Measurements from ENCODE around the gene RUNX1.
"Not testable (repeated sequence)": the region's sequence is repeated elsewhere in the genome, so short reads cannot be mapped to it uniquely, and the experiment has no call there.

The RUNX1 gene

DNA sequence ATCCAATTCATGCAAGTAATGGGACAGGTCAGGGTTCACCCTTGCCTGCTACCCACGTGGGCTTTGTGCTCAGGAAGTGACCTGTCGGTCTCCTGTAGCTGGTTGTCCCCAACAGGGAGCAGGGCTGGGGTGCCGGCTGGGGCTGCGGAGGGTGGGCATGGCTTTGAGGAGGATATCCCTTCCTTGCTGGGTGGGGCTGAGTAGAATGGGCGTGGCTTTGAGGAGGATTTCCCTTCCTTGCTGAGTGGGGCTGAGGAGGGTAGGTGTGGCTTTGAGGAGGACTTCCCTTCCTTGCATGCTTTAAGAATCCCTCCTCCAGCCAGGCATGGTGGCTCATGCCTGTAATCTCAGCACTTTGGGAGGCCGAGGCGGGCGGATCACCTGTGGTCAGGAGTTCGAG is 229.1 kb downstream of the RUNX1 start:
- DNase-seq, result no peak

DNA sequence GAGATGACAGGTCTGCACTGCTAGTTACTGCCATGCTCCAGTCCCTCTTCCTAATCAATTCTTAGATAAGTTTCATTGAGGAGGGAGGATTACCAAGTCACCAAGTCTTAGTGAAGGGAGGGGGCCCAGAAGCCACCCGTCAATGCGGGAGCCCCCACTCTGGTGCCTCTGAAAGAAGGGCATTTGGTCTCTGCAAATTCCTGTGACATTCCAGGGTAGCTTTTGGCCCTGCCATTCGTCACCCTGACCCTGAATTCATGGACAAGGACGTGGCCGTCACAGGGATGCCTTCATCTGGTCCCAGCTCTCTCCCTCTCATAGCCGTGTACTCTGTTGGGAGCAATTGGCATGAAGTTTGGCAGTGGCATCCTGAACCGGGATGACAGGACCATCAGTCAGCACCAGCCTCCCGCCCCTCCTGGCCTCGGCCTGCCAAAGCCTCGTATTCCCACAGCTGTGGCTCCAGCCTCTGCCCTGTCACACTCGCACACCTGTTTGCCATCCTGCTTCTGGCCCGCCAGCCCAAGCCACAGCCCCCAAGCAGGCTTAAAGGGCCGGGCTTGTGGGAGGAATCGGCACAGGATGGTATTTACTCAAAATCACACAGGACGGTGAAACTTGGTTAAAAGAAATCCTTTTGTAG is 229.6 kb downstream of the RUNX1 start:
- no peak for DNase-seq

DNA sequence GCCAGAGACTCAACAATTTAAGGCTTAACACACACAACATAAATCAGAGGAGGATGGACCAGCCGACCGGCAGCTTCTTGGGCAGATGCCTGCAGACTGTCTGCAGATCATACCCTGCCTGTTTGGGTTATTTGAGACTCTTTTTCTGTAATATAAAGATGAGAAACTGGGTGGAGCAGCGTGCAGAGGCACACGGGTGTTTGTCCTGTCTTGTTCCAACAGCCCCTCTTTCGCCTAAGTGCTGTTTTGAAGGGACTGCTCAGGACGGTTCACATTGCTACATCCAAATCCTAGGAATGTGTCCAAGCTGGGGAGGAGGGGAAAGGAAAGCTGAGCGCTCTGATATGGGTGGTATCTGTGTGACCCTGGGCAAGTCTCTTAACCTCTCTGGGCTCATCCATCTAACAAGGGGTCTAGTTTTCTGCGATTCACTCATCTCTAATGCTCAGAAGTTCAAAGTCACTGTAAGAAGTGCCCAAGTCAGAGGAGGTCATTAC is 230.4 kb downstream of the RUNX1 start:
- no peak for DNase-seq

DNA sequence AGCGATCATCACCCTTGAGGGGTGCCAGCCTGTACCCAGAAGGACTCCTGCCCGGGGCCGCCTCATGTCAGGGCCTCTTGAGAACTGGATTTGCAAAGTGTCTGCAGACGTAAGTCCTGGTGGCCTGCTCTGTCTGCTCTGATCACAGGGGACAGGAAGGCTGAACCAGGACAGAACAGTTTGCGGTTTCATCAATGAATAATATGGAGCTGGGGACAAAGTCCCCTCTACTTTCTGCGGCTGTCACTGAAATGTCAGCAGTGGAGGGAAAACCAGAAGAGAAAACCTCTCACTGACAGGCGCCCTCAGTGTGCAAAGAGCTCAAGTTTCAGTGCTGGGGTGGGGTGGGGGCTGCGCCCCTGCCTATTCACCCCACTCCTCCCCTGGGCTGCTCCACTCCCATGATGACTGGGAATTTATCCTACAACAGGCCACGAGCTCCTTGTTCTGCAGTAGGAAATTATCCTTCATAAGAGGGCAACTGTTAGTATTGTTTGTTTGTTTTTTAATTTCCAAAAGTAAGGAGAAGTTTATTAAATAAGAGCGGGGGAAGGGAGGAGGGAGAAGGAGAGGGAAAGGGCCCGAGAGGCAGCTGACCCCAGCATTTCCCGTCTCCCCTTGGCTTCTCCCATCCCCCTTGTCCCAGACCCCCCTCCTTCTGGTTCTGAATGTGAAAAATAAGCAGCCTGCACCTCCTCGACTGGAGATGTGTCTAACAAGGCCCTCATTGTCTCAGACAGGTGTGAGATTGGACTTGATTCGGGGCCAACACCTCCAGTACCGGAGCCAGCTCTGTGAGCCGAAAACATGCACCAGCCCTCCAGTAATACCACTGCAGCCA is 231.1 kb downstream of the RUNX1 start:
- no peak for DNase-seq

DNA sequence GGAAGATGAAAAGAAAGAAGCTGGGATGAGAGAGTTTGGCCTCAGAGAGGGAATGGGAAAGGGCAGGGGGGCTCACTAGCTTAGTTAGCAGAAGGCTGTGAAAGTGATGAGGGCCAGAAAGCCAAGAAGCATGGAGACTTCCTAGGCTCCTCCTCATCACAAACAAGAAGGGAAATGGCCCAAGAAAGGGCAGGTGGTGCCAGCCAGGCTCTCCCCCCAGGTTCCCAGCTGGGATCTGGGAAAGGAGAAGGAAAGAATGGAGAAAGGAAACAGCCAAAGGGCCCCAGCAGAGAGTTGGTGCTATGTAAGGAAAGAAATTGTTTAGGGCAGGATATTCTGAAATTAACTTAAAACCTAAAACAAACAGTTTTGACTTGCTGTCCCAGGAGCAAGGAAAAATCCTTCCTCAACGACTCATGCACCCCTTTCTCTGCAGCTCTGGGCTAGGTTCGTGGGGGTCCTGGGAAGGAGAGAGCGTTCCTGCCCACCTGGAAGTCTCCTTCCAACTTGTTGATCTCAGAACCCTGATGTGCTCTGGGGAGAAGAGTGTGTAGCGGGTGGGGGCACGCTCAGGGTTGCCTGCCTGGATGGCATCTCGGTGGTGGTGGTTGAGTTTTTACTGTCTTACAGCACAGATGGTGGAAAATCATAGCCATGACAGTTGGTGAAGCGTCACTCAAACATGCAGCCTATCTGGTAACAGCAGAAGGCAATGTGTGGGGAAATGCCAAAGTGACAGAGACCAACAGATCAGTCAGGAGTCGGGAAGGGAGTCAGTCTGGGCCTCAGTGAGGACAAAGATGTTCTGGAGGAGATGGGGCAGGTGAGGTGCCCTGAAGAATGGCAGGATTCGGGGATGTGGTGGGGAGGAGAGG is 233.0 kb downstream of the RUNX1 start:
- DNase-seq, result no peak

DNA sequence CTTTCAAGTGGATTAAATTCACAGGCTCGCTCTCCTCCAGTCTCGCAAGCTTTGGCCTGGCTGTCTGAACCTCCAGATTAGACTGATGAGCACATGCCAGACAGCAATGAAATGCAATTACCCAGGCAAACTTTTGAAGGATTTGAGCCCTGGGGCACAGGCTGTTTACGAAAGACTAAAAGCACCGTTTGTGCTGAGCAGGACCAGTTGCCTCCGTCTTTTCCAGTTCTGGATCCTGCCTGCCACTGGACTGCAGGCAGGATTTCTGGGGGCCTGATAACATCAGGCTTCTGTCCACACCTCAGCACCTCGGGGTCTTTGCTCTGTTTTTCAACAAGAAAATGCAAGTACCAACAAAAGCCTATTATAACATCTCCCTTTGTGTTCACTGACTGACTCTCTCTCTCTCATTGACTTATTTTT is 234.6 kb downstream of the RUNX1 start:
- no peak for DNase-seq

DNA sequence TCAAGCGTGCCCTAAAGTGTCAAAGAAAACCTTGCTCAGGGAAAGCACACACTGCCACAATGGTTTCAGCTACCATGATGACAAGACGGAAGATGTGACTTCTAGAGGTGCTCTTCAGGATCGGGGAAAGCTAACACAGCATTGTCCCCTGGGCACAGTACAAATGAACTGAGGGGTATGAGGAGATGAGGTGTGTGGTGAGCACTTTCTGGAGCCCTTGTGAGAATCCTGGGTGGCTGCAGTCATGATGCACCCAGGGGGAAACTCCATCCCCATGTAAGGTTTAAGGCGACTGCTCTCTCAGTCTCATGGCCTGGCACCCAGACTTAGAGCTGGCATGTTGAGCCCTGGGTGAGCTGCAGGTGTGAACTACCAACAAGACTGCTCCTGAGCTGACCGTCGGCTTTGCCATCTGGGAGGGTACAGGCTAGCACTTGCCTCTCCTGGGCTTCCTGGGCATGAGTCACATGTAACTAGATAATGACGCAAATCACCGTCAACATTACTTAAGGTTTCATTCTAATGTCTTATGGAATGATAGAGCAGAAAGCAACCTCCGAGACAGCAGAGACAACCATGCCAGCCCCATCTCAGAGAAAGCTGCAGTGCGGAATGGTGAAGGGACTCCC is 235.7 kb downstream of the RUNX1 start:
- DNase-seq, result no peak

DNA sequence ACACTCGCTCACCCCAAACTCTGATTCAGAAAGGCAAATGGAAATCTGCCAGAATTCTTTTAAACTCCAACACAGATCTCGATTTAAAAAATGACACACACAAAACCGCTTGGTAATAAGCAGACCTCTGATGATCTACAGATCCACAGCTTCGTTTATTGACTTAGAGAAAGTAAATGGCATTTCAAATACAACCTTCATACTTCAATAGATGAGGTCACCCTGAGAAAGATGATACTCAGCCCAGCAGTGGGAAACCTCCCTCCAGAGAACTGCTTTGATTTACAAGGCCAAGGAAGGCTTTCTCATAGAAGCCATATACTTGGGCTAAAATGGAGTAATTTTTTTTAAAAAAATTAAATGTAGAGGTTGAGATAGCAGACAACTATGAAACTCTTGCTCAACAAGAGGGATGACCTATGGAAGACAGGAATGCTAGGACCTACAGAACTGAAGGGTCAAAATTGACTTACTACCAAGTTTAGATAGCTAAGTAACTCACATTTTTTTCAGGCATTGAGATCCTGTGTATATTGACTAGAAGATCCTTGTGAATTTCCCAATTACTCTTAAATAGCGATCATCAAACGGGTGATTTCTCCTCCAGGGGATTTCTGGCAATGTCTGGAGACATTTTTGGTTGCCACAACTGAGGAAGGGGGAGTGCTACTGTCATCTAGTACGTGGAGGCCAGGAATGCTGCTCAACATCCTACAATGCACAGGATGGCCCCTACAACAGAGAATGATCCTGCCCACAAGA is 236.4 kb downstream of the RUNX1 start:
- DNase-seq, result no peak

DNA sequence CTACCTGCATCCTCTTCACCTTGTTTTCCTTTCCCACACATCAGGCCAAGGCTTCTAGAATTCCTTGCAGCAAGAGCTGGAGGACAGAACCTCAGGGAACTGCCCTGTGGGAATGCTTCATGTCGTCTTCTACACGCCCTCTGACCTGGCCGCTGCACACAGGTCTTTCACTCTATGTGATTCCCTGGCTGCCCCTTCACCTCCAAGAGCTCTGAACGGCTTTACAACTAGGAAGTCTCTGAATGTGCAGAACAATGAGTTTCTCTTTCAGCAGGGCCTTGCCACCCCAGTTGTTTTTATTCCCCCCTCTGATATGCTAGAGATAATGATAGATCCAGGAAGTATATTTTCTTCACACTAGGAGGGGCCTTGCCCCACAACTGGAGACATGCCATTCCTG is 237.7 kb downstream of the RUNX1 start:
- no peak for DNase-seq

DNA sequence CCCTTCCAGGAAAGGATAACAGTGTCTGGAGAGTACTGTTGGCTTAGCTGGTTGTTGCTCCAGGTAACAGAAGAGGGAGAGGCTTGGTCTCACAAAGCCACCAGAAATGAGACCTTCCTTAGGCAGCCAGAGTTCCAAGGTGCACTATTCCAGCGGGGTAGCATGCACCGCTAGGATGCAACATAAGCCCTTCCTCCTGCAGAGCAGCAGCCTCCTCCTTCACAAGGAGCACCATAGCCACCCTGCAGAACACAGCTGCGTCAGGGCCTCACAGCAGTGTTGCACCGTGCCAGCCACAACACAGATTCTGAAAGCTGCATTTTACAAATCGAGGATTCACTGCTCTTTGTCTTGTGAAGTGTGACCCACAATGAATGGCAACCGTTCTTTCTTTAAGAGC is 238.3 kb downstream of the RUNX1 start:
- no peak for DNase-seq

DNA sequence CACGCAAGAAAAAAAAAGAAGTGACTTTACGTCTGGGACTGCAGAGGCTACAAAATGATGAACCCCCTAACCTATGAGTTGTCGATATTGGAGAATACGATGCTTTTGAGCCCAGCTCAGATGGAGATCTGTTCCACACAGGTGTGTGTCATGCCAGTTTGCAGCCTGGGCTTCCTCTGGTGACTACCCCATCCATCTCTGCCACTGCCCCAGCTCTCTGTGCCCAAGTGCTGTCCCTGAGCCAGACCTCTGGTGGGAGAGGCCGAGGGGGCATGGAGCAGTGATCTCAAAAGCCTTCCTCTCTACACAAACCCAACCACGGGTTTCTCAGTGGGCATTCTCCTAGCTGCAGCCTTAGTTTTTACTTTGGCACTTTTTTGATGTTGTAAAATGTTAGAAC is 239.3 kb downstream of the RUNX1 start:
- no peak for DNase-seq

DNA sequence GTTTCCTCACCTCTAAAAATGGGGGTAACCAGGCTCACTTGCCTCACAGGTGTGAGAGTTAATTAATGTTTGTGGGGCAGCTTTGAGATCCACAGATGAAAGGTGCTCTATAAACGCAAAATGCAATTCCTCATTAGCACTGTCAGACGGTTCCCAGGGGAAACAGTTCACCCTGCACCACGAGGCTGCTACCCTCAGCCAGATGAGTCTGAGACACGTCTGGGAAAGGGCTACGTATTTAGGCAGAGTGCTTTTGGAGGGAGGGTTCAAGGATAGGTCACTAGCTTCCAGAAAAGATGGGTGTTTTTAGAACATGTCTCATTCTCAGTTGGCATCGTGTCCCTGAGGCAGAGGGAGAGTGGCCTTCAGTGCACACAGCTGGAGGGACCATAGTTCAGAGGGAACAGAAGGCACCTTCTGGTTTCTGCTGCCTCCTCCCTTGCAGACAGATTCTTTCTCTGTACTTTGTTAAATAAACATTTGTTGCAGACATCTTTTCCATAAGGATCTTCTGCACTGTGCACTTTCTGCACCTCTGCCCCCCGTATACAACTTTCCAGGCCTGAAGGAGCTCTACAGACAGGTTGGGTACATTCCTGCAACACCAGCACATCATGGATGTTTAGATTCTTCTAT is 240.4 kb downstream of the RUNX1 start:
- no peak for DNase-seq

DNA sequence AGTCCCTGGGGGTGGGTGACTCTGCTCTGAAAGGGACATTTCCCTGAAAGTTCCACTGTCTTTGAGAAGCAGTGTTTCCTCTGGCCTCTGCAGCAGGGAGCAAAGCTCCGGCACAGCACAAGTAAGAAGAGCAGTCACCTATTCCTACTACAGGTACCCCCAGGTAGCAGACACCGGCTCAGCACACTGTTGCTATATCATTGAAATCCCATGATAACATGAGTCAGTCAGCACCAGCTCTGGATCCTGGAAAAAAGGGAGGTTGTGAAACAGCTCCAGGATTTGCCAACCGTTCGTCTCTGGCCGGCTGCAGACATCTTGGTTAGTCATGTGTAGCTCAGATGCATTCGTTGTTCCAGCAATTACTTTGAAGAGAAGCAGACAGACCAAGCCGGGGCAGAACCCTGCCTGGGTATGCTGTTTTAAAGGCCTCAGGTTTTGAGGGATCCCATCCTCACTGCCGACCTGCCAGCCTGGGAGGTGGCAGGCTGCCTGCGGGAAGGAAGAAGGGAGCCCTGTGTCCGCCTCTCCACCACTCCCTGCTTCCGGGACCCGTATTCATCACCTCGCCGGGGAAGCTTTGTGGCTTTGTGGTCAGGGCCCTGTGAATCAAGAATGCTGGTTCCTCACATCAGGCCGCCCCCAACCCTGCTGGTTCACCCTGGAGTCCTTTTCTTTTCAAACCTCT is 241.1 kb downstream of the RUNX1 start:
- DNase-seq, result no peak

DNA sequence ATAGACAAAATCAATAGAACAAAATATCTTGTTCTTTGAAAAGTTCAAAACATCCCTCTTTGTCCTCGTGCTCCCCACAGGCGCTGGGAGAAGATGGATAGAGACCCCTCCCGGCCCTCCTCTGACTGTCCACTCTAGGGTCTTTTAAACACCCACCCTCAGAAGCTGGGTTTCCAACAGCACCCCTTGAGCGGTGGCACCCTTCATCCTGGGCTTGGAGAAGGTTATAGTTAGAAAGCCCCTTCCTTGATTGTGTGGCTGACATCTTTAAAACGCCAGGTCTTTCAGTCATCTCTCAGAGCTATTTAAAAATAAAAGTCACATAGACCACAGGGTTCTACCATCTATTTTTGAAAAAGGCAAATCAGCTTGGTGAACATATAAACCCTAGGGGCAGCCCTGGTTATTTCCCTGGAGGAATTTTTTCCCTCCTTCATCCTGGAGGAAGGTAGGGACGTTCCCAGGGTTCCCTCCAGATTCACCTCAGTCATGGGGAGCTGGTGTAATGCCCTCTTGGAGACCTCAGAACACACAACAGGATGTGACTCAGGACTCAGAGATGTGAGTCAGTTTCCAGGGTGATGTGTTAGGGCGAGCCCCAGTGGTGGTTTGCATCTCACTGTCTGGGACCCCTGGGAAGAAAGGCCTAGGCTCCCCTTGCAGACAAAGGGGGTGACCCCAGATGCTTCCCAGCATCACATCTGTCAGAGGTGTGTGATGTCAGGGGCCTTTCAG is 241.8 kb downstream of the RUNX1 start:
- DNase-seq, result no peak

DNA sequence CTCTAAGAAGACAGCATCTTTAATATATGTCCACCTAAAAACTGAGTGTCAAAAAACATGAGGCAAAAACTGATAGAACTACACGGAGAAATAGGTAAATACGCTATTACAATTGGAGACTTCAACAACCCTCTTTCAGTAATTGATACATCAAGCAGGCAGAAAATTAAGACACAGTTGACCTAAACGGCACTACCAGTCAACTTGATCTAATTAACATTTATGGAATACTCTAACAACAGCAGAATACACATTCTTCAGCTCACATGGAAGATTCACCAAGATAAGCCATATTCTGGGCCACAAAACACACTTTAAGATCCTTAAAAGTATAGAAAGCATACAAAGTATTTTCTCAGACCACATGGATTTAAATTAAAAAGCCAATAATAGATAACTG is 242.7 kb downstream of the RUNX1 start:
- no peak for DNase-seq

DNA sequence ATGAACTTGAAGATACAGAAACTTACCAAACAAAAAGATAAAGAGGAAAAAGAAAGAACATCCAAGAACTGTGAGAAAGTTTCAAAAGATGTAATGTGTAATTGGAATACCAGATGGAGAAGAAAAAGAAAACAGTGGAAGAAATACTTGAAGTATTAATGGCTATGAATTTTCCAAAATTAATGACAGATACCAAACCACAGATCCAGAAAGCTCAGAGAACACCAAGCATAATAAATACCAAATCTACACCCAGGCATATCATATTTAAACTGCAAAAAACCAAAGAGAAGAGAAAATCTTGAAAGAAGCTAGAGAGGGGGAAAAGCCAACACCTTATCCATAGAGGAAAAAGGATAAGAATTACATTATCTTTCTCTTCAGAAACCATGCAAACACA is 243.9 kb downstream of the RUNX1 start:
- no peak for DNase-seq

DNA sequence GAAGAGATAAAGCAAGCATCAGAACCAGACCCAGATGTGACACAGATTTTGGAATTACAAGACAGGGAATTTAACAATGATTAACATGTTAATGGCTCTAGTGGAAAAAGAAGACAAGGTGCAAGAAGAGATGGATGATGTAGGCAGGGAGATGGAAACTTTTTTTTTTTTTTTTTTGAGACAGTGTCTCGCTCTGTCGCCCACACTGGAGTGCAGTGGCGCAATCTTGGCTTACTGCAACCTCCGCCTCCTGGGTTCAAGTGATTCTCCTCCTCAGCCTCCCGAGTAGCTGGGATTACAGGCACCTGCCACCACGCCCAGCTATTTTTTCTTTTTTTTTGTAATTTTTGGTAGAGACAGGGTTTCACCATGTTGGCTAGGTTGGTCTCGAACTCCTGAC is 244.5 kb downstream of the RUNX1 start:
- DNase-seq, result not testable (repeated sequence)

DNA sequence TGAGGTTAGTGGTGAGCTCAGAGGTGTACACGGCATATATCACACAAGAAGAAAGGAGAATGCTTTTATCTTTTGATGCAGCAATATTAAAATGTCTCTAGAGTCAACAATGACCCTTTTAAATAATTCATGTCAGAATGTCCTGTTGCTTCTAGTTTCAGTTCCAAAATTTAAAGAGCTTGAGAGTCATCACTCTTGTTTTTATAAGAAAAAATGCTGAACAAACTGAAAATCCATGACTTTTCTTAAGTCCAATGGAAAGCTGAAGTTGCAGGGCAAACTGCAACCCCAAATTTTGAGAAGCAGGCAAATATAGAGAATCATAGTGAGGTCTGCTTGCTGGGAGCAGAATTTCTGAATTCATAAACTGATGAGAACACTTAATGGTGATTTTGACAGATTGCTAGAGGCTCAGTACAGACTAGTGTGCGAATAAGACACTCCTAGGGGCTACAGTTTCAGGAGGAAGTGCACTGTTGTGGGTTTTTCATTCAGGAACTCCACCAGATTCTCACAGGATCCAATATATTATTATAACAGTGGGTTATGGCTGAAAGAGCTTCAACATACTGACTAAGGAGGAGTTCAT is 245.2 kb downstream of the RUNX1 start:
- no peak for DNase-seq

DNA sequence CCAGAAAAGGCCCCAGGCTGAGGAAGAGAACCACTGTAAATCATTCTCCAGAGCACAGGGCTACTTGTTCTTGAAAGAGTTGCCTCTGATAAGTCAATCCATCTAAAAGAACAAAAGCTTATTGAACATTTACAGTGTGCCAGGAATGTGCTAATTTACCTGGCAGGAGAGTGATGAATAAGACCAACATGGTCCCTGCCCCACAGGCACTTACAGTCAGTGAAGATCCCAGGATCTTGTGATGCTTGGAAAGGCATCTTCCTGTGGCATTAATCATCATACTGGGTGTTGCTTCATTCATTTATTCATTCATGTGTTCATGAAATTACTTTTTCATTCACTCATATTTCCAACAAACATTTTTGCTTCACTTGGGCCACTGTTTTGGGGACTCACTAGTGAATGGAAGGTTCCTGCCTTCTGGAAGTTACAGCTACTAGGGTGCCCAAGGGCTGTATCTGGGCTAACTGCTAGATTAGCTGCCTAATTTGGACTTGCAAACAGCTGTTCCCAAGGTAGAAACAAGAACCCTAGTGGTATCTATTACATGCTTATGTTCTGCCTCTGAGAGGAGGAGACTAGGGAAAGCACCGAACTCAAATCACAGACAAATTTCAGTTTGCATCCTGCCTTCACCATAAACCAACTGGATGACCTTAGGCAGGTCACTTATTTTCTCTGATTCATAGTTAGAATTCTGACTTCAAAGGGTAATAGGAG is 246.8 kb downstream of the RUNX1 start:
- DNase-seq, result no peak
